Gastroesophageal sphincter (tissue), 4 donors: ENCODE results near the gene DISC1. TPM values are rescaled to one million over a fixed set of nuclear protein-coding genes. Genes with fewer than 3 reads are reported as not detected.

Source experiments
- ATAC-seq: fragments of 150-250 bp; one replicate; pipeline ENCODE4 v1.9.1; 2016; ENCODE audit warnings: mild to moderate bottlenecking, moderate library complexity
- H3K27ac ChIP-seq, 4 donors: fragments of 200-600 bp; sonication (generic) in 3 of 4; 1 replicate in 3 of 4; 2 replicates in 1 of 4; pipeline ENCODE4 v1.5.1; 2016 to 2019
- H3K27me3 ChIP-seq: fragments of 200-600 bp; sonication (generic); one replicate; pipeline ENCODE4 v1.5.1; 2019
- H3K36me3 ChIP-seq, 2 donors: fragments of 200-600 bp; sonication (generic); one replicate each; pipeline ENCODE4 v1.5.1; 2019; ENCODE audit warnings: control low read depth in 1 of 2
- H3K4me1 ChIP-seq, 3 donors: fragments of 200-600 bp; sonication (generic); 1 replicate in 2 of 3; 2 replicates in 1 of 3; pipeline ENCODE4 v1.5.1; 2016 to 2019; ENCODE audit warnings: control low read depth in 2 of 3
- H3K4me3 ChIP-seq, 2 donors: fragments of 200-600 bp; sonication (generic); one replicate each; pipeline ENCODE4 v1.5.1; 2019; ENCODE audit warnings: mild to moderate bottlenecking in 1 of 2, moderate library complexity in 1 of 2
- H3K9me3 ChIP-seq, 3 donors: fragments of 200-600 bp; sonication (generic); one replicate each; pipeline ENCODE4 v1.5.1; 2017 to 2019; ENCODE audit warnings: control low read depth in 2 of 3
- EP300 ChIP-seq: sonication (generic); formaldehyde crosslinking; IDR thresholded peaks from one replicate; pipeline ENCODE4 v1.6.1; 2017; ENCODE audit warnings: antibody characterized with exemption, mild to moderate bottlenecking
- POLR2A ChIP-seq, 2 donors: fragments of 450-650 bp; IDR thresholded peaks; one replicate each; pipeline ENCODE4 v1.6.1; 2017; ENCODE audit warnings: antibody characterized with exemption in 2 of 2, mild to moderate bottlenecking in 2 of 2, moderate library complexity in 1 of 2
- POLR2AphosphoS5 ChIP-seq: sonication (generic); formaldehyde crosslinking; IDR thresholded peaks from one replicate; pipeline ENCODE4 v1.6.1; 2017; ENCODE audit warnings: antibody characterized with exemption
- WGBS, 2 donors: methylation state at CpG; one replicate each; pipeline ENCODE4 v1.1.5; 2018; ENCODE audit warnings: low coverage in 1 of 2; 5-methylcytosine and 5-hydroxymethylcytosine counted together
- total RNA-seq, 4 donors: library from RNA; depleted of rRNA; stranded (reverse); fragments of >200 nt; gene quantifications; one replicate each; pipeline ENCODE4 v1.1.0, GENCODE V29; 2016
- TF ChIP-seq, protein P1 (sequence below), 4 experiments: fragments of 200-600 bp in 2 of 4; fragments of 450-650 bp in 2 of 4; sonication (generic) in 1 of 4; IDR thresholded peaks; one replicate each; pipeline ENCODE4 v1.5.1; 2017 to 2019; ENCODE audit warnings: antibody characterized with exemption in 4 of 4, mild to moderate bottlenecking in 2 of 4, moderate library complexity in 2 of 4

DISC1 gene
- total RNA-seq, 4 donors from 2014 or later, result 4.4 to 9.8 (median 6.8) TPM

- no peak for ATAC-seq
- Histone ChIP-seq H3K27ac (no peak overlapping the region), H3K4me3 (no peak overlapping the region), H3K9me3 (no peaks in the 10 kb centered on the region), H3K36me3 (peaks cover 0 to 5% of the 10 kb centered on the region in 2 donors), H3K27me3 (no peaks in the 10 kb centered on the region), H3K4me1 (no peaks in the 10 kb centered on the region)
- TF ChIP-seq POLR2A (IDR thresholded peaks at IDR 0.05) (no peak), POLR2AphosphoS5 (no peak), EP300 (no peak)
- TF ChIP-seq, protein P1, sequence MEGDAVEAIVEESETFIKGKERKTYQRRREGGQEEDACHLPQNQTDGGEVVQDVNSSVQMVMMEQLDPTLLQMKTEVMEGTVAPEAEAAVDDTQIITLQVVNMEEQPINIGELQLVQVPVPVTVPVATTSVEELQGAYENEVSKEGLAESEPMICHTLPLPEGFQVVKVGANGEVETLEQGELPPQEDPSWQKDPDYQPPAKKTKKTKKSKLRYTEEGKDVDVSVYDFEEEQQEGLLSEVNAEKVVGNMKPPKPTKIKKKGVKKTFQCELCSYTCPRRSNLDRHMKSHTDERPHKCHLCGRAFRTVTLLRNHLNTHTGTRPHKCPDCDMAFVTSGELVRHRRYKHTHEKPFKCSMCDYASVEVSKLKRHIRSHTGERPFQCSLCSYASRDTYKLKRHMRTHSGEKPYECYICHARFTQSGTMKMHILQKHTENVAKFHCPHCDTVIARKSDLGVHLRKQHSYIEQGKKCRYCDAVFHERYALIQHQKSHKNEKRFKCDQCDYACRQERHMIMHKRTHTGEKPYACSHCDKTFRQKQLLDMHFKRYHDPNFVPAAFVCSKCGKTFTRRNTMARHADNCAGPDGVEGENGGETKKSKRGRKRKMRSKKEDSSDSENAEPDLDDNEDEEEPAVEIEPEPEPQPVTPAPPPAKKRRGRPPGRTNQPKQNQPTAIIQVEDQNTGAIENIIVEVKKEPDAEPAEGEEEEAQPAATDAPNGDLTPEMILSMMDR (IDR thresholded peaks at IDR 0.05), result no peak
- 74 to 84% methylated on average over 3 of the region's 3 CpGs for WGBS, 2 donors
Observed at GRCh38 chr1:231821281-231821680, 194.7 kb downstream of the DISC1 start.

- Histone ChIP-seq H3K4me3 (no peak overlapping the region), H3K36me3 (peaks cover 0 to 5% of the 10 kb centered on the region in 2 donors), H3K9me3 (no peaks in the 10 kb centered on the region), H3K4me1 (no peaks in the 10 kb centered on the region), H3K27me3 (no peaks in the 10 kb centered on the region), H3K27ac (no peak overlapping the region)
- TF ChIP-seq, protein P1 (IDR thresholded peaks at IDR 0.05), result no peak
- TF ChIP-seq POLR2AphosphoS5 (no peak), POLR2A (IDR thresholded peaks at IDR 0.05) (no peak), EP300 (no peak)
- WGBS, 2 donors, result 76 to 87% methylated on average over 4 to 6 of the region's 6 CpGs
- ATAC-seq, result no peak
Observed at GRCh38 chr1:231822041-231822440, 195.5 kb downstream of the DISC1 start.

DNA sequence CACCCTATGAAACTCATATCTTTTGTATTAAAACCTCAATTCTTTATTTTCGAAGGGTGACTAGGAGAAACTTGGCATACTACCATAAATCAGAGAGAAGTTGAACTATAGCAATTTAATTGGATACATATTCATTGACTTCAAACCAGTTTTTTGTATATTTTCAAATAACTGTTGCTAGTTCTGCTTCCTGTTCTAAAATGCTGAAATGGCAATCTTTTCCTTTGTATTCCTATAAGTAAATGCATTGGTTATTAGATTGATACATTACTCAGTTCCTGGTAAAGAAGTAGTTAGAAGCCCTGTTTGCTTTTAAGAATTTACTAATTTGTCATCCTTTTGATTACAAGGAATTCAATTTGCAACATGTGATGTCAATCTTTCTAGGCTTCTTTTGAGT is 200.0 kb downstream of the DISC1 start:
- Histone ChIP-seq H3K27me3 (no peaks in the 10 kb centered on the region), H3K27ac (no peak overlapping the region), H3K4me3 (no peak overlapping the region), H3K4me1 (peaks cover 0 to 5% (median 0%) of the 10 kb centered on the region in 3 donors), H3K36me3 (no peaks in the 10 kb centered on the region), H3K9me3 (no peaks in the 10 kb centered on the region)
- ATAC-seq, result no peak
- TF ChIP-seq POLR2AphosphoS5 (no peak), POLR2A (IDR thresholded peaks at IDR 0.05) (no peak), EP300 (no peak)
- TF ChIP-seq, protein P1 (IDR thresholded peaks at IDR 0.05), result no peak
- WGBS, 2 donors, result 94% methylated on average over 1 of the region's 1 CpG; no CpG with 5 or more reads in 1 of the 2 donors

DNA sequence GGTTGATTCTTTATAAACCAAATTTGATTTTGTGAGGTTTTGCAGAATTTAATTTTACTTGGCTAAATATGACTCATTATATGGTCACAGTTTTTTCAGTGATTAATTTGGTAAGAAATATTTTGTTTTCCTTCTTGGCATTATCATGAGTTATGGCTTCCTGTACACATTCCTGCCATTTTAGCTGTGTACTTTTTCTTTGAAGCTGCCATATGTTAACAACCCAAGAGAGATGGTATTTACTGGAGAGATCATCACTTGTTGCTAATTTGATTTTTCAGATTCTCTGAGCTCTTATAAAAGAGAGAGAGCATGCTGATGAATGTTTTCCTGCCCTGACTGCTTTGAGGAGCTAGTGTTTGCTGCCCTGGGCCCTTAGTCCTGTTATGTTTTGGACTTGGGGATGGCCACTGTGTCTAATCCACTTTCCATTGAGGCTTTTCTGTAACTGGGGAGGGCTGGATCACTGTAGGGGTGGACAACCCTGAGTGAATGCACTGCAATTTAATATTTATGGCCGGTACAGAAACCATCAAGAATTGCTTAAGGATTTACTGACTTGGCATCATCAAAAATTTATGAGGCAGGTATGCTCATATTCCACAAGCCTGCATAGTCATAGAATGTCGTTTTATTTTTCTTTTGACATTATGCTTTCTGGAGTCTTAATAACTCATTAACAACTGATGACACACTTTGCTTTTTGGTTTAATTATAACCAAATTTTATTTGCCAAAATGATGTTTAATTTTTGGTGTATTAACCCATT is 200.9 kb downstream of the DISC1 start:
- Histone ChIP-seq H3K36me3 (no peaks in the 10 kb centered on the region), H3K4me3 (no peak overlapping the region), H3K27ac (no peak overlapping the region), H3K4me1 (peaks cover 0 to 5% (median 0%) of the 10 kb centered on the region in 3 donors), H3K27me3 (no peaks in the 10 kb centered on the region), H3K9me3 (no peaks in the 10 kb centered on the region)
- WGBS, 2 donors, result 32 to 43% methylated on average over 2 of the region's 2 CpGs
- no peak for TF ChIP-seq POLR2A (IDR thresholded peaks at IDR 0.05)
- ATAC-seq, result no peak

- ATAC-seq, result no peak
- H3K27ac ChIP-seq, result no peak overlapping the region
Observed at GRCh38 chr1:231828182-231828920, 201.8 kb downstream of the DISC1 start.

More at GRCh38 chr1:231828182-231828920, 201.8 kb downstream of the DISC1 start:
- peaks cover 0 to 5% (median 0%) of the 10 kb centered on the region in 3 donors for H3K4me1 ChIP-seq
- TF ChIP-seq EP300 (no peak), POLR2AphosphoS5 (peak; percentile 9)
- no peaks in the 10 kb centered on the region for H3K9me3 ChIP-seq
- H3K4me3 ChIP-seq, result no peak overlapping the region
- no peaks in the 10 kb centered on the region for H3K27me3 ChIP-seq
- no peaks in the 10 kb centered on the region for H3K36me3 ChIP-seq
- 35 to 48% methylated on average over 4 to 5 of the region's 5 CpGs for WGBS, 2 donors
